ENCODE measurements around the gene SPIRE1.

DNA sequence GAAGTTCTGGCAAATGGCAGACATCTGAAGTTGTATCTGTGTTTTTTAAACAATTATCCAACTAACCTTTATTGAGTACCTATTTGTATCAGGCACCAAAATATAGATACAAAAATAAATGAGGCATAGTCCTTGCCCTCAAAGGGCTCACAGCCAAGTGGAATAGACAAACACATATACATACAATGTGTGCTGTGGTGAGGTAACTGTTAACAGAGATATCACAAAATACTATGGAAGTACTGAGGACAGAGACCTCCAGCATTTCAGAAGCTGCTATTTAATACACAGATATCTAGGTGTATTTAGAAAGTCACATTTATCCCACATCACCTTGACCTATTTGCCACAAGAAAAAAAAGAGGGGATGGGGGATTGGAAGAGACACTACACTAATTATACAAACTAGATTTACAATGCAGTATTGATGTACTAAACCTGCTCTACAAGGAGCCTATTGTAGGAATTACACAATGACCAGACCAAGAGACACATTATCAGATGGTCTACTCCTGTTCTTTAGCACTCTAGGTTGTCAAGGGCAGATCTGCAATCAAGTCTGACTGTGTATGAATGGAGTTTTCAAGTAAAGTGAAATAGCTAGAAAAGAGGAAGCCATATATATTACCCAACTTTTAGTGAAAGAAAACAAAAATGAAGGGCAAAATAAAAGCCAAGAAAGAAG lies 62.2 kb downstream of the SPIRE1 start:
- TF ChIP-seq POLR2A (IDR thresholded peaks at IDR 0.05) (no peak), CTCF (IDR thresholded peaks at IDR 0.05) (no peak), EP300 (IDR thresholded peaks at IDR 0.05) (no peak)

All from ovary (tissue), 3 donors.